GM23248 (cell line): ENCODE measurements around the gene POLDIP2. TPM values are rescaled to one million over a fixed set of nuclear protein-coding genes. Genes with fewer than 3 reads are reported as not detected.

Source experiments
- DNase-seq: peaks from one replicate; pipeline ENCODE4 v3.0.0-alpha.2; 2015
- H2AFZ ChIP-seq: fragments of 200-600 bp; sonication (generic); 2 replicates; pipeline ENCODE4 v1.6.1; 2016; ENCODE audit warnings: antibody characterized with exemption
- H3F3A ChIP-seq: fragments of 200-600 bp; sonication (generic); 2 replicates; pipeline ENCODE4 v1.6.1; 2016; ENCODE audit warnings: mild to moderate bottlenecking, antibody characterized with exemption, mixed run types; ENCODE audit not compliant: insufficient read depth
- H3K27ac ChIP-seq: fragments of 200-600 bp; sonication (generic); 2 replicates; pipeline ENCODE4 v1.5.1; 2016; ENCODE audit warnings: mild to moderate bottlenecking
- H3K27me3 ChIP-seq: fragments of 200-600 bp; sonication (generic); replicated peaks from 2 replicates; pipeline ENCODE4 v1.6.1; 2016; ENCODE audit warnings: mild to moderate bottlenecking; ENCODE audit not compliant: insufficient read depth
- H3K36me3 ChIP-seq: fragments of 200-600 bp; sonication (generic); 2 replicates; pipeline ENCODE4 v1.6.1; 2016; ENCODE audit warnings: low read depth, mild to moderate bottlenecking
- H3K4me1 ChIP-seq: fragments of 200-600 bp; sonication (generic); 2 replicates; pipeline ENCODE4 v1.6.1; 2016; ENCODE audit warnings: mild to moderate bottlenecking; ENCODE audit not compliant: insufficient read depth
- H3K4me2 ChIP-seq: fragments of 200-600 bp; sonication (generic); one replicate; pipeline ENCODE4 v1.6.1; 2016; ENCODE audit warnings: mild to moderate bottlenecking; ENCODE audit not compliant: unreplicated experiment
- H3K4me3 ChIP-seq: fragments of 200-600 bp; sonication (generic); 2 replicates; pipeline ENCODE4 v1.5.1; 2016; ENCODE audit warnings: mild to moderate bottlenecking
- H3K79me2 ChIP-seq: fragments of 200-600 bp; sonication (generic); 2 replicates; pipeline ENCODE4 v1.6.1; 2016; ENCODE audit warnings: mild to moderate bottlenecking; ENCODE audit not compliant: insufficient read depth
- H3K9ac ChIP-seq: fragments of 200-600 bp; sonication (generic); 2 replicates; pipeline ENCODE4 v1.6.1; 2016; ENCODE audit warnings: mild to moderate bottlenecking
- H3K9me2 ChIP-seq: fragments of 200-600 bp; sonication (generic); 2 replicates; pipeline ENCODE4 v1.6.1; 2016; ENCODE audit warnings: mixed run types, mild to moderate bottlenecking, moderate library complexity; ENCODE audit not compliant: insufficient read depth
- H3K9me3 ChIP-seq: fragments of 200-600 bp; sonication (generic); one replicate; pipeline ENCODE4 v1.6.1; 2017; ENCODE audit warnings: low read depth
- H4K20me1 ChIP-seq: fragments of 200-600 bp; sonication (generic); 2 replicates; pipeline ENCODE4 v1.6.0; 2016; ENCODE audit not compliant: insufficient read depth
- EZH2 ChIP-seq: fragments of 200-600 bp; sonication (generic); IDR thresholded peaks from 2 replicates; pipeline ENCODE4 v1.6.1; 2018; ENCODE audit warnings: antibody characterized with exemption, mild to moderate bottlenecking; ENCODE audit not compliant: insufficient read depth, poor library complexity, severe bottlenecking
- EZH2phosphoT487 ChIP-seq: fragments of 200-600 bp; sonication (generic); IDR thresholded peaks from 2 replicates; pipeline ENCODE4 v1.6.1; 2018; ENCODE audit warnings: antibody characterized with exemption, moderate library complexity, mild to moderate bottlenecking, low read depth; ENCODE audit not compliant: insufficient read depth
- WGBS, 2 experiments: methylation state at CpG; one replicate each; pipeline ENCODE4 v1.1.6; 2015 to 2017; ENCODE audit warnings: low lambda C conversion rate in 2 of 2, low coverage in 1 of 2; ENCODE audit errors: missing lambda C conversion rate in 2 of 2; 5-methylcytosine and 5-hydroxymethylcytosine counted together
- in situ Hi-C: fragments of 300-500 bp; cut with MboI; formaldehyde crosslinking; loops from 2 replicates; pipeline ENCODE4 v1.15.0; 2020
- microRNA-seq: library from miRNA; unstranded; fragments of <30 nt; microRNA quantifications from one replicate; pipeline ENCODE4, GENCODE V29; 2016; ENCODE audit warnings: borderline number of aligned reads
- polyA plus RNA-seq: library from polyadenylated mRNA; unstranded; fragments of >200 nt; fragmentation: Nextera tagmentation; extraction: Ambion mirVana; gene quantifications from 2 replicates; pipeline ENCODE4 v1.2.1, GENCODE V29; 2016
- total RNA-seq: library from RNA; depleted of rRNA; stranded (reverse); fragments of >200 nt; shearing (Covaris generic); gene quantifications from 2 replicates; pipeline ENCODE4 v1.2.3, GENCODE V29; 2014; rRNA removed

The POLDIP2 gene
- total and polyA plus RNA-seq, 2 experiments from 2014 or later, result 92.7 to 105 TPM

DNA sequence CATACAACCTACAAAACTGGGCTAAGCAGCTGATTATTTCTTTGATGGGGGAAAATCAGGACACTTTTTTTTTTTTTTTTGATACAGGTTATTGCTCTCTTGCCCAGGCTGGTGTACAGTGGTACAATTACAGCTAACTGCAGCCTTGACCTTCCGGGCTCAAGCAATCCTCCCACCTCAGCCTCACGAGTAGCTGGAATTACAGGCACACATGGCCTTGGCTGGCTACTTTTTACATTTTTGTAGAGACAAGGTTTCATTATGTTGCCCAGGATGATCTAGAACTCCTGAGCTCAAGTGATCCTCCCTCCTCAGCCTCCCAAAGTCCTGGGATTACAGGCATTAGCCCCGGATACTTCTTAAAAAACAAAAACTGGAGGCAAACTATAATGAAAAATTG, 58.9 kb downstream of the POLDIP2 start:
- 94 to 96% methylated on average over 3 of the region's 3 CpGs for WGBS, 2 experiments
- Histone ChIP-seq H3K27ac (no peak overlapping the region), H3K4me2 (no peak overlapping the region), H3K9me3 (no peaks in the 10 kb centered on the region), H3K9me2 (no peaks in the 10 kb centered on the region), H3F3A (no peaks in the 10 kb centered on the region), H3K27me3 (no peaks in the 10 kb centered on the region), H3K4me3 (no peak overlapping the region), H3K36me3 (no peaks in the 10 kb centered on the region), H3K9ac (no peak overlapping the region), H2AFZ (no peak overlapping the region), H3K4me1 (no peaks in the 10 kb centered on the region), H3K79me2 (no peaks in the 10 kb centered on the region), H4K20me1 (no peaks in the 10 kb centered on the region)
- no peak for DNase-seq
- TF ChIP-seq EZH2phosphoT487 (no peak), EZH2 (no peak)
- in situ Hi-C loops, result no loop called here

Small RNAs within 50 kb of the gene (microRNA-seq; reads per million reads assigned to microRNA genes)
- not detected for gene MIR4723

Other genes with a start within 250 kb of the POLDIP2 start
- gene TMEM97, start 38.3 kb downstream of the POLDIP2 start, total RNA-seq, result 15.9 and 16.1 TPM in 2 replicates
- 16.3 and 20.1 TPM in 2 replicates for gene TMEM97, start 38.3 kb downstream of the POLDIP2 start, polyA plus RNA-seq
- gene IFT20, start 22.1 kb downstream of the POLDIP2 start, total RNA-seq, result 79.3 and 80.5 TPM in 2 replicates
- gene IFT20, start 22.1 kb downstream of the POLDIP2 start, polyA plus RNA-seq, result 111 and 116 TPM in 2 replicates
- gene TNFAIP1, start 21.8 kb downstream of the POLDIP2 start, total RNA-seq, result 47.7 and 50.8 TPM in 2 replicates
- gene TNFAIP1, start 21.8 kb downstream of the POLDIP2 start, polyA plus RNA-seq, result 53.7 and 59.4 TPM in 2 replicates
- not detected in 2 replicates for gene SEBOX, start 7.7 kb upstream of the POLDIP2 start, total RNA-seq
- gene SEBOX, start 7.7 kb upstream of the POLDIP2 start, polyA plus RNA-seq, result not detected in 2 replicates
- gene VTN, start 12.8 kb upstream of the POLDIP2 start, total RNA-seq, result not detected in 2 replicates
- gene VTN, start 12.8 kb upstream of the POLDIP2 start, polyA plus RNA-seq, result 0.24 and 0.34 TPM in 2 replicates
- gene SARM1, start 14.2 kb upstream of the POLDIP2 start, total RNA-seq, result 16.9 and 24.2 TPM in 2 replicates
- 4.7 and 5.8 TPM in 2 replicates for gene SARM1, start 14.2 kb upstream of the POLDIP2 start, polyA plus RNA-seq
- gene SLC46A1, start 48.7 kb upstream of the POLDIP2 start, total RNA-seq, result 5.9 and 11.1 TPM in 2 replicates
- gene SLC46A1, start 48.7 kb upstream of the POLDIP2 start, polyA plus RNA-seq, result 4.9 and 6.2 TPM in 2 replicates
- gene SLC13A2, start 116.1 kb upstream of the POLDIP2 start, total RNA-seq, result not detected in 2 replicates
- not detected in 2 replicates for gene SLC13A2, start 116.1 kb upstream of the POLDIP2 start, polyA plus RNA-seq
- gene FOXN1, start 148.8 kb upstream of the POLDIP2 start, total RNA-seq, result not detected in 2 replicates
- not detected in 2 replicates for gene FOXN1, start 148.8 kb upstream of the POLDIP2 start, polyA plus RNA-seq
- gene UNC119, start 195.1 kb upstream of the POLDIP2 start, total RNA-seq, result 30.9 and 50.9 TPM in 2 replicates
- gene UNC119, start 195.1 kb upstream of the POLDIP2 start, polyA plus RNA-seq, result 28.8 and 29.4 TPM in 2 replicates
- gene PIGS, start 214.0 kb upstream of the POLDIP2 start, total RNA-seq, result 57.8 and 76.0 TPM in 2 replicates
- 68.8 and 72.7 TPM in 2 replicates for gene PIGS, start 214.0 kb upstream of the POLDIP2 start, polyA plus RNA-seq
- gene ALDOC, start 219.4 kb upstream of the POLDIP2 start, total RNA-seq, result 36.4 and 47.3 TPM in 2 replicates
- 18.4 and 18.5 TPM in 2 replicates for gene ALDOC, start 219.4 kb upstream of the POLDIP2 start, polyA plus RNA-seq
- 14.0 and 27.0 TPM in 2 replicates for gene SPAG5, start 241.5 kb upstream of the POLDIP2 start, total RNA-seq
- 20.5 TPM in 2 replicates for gene SPAG5, start 241.5 kb upstream of the POLDIP2 start, polyA plus RNA-seq